HUDEP-2 (cell line): Measurements from ENCODE around the gene ANKRD7.
"Not testable (repeated sequence)": the region's sequence is repeated elsewhere in the genome, so short reads cannot be mapped to it uniquely, and the experiment has no call there.

ENCODE experiments used
- DNase-seq, 76 experiments: peaks; one replicate each; lab custom pipeline; 2025; ENCODE audit not compliant: unreplicated experiment in 76 of 76; lab: John Stamatoyannopoulos, UW

Gene ANKRD7

DNA sequence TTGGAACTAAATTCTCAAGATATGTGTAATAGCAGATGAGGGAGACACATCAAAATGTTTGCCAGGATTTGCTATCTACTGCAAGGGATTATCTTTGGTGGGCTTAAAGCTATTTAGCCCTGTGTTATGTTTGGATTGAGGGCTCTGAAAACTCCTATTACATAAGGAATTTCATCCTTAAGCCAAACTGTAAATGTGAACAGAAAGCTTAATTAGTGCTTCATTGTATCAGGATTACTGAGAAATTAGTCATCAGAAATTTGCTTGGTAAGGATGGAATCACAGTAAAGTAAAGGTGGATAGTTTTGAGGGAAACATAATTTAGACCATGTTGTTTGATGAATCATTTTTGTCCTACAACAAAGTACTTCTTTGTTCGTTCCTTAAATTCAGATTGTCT lies 8.3 kb downstream of the ANKRD7 start:
- no peak for DNase-seq

DNA sequence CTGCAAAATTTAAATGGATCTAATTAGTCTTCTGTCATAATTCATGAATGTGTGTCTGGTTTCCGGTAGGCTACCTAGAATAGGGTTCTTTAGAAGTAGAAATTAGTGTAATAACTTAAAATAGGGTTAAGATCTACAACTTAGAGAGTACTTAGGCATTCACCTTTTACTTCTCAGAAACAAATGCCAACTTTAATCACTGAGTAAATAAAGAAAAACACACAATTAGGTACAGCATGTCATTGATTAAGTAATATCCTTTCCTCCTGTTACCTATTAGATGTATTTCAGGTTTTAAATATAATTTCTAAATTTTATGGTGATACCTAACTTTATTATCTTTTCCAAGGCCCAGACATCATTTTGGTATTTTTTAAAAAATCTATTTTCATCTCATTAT lies 9.3 kb downstream of the ANKRD7 start:
- DNase-seq: no peak

DNA sequence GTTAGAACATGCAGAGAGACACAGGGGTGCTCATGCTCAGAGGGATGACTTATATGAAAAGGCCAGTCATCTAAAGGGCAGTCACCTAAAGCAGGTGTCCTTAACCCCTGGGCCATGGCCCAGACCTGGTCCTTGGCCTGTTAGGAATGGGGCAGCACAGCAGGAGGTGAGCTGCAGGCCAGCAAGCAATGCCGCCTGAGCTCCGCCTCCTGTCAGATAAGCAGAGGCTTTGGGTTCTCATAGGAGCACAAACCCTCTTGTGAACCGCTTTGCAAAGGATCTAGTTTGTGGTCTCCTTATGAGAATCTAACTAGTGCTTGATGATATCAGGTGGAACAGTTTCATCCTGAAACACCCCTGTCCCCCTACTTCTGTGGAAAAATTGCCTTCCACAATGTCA lies 14.5 kb downstream of the ANKRD7 start:
- no peak for DNase-seq

DNA sequence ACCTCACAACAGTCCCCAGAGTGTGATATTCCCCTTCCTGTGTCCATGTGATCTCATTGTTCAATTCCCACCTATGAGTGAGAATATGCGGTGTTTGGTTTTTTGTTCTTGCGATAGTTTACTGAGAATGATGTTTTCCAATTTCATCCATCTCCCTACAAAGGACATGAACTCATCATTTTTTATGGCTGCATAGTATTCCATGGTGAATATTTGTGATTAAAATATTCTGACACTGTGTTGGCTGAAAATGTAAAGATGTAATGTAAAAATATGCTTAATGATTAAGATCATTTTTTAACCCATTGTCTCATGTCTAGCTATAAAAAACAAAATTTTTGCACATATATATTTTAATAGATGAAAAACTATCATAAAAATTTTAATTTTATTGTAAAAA lies 15.8 kb downstream of the ANKRD7 start:
- DNase-seq: not testable (repeated sequence)

DNA sequence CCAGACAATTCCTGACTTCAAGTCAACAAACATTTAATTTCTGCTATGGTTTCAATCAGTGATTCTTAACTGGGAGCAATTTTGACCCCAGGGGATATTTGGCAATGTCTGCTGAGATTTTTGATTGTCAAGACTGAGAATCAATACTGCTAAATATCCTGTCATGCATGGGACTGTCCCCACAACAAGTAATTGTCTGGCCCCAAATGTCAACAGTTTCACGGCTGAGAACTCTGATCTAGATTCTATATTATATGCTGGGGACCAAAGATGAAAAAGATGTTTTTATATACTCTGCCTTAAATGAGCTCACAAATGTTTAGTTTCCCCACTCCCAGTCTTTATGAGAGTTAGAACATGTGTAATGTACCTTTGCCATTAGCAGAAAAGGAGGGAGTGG lies 19.2 kb downstream of the ANKRD7 start:
- DNase-seq: no peak

DNA sequence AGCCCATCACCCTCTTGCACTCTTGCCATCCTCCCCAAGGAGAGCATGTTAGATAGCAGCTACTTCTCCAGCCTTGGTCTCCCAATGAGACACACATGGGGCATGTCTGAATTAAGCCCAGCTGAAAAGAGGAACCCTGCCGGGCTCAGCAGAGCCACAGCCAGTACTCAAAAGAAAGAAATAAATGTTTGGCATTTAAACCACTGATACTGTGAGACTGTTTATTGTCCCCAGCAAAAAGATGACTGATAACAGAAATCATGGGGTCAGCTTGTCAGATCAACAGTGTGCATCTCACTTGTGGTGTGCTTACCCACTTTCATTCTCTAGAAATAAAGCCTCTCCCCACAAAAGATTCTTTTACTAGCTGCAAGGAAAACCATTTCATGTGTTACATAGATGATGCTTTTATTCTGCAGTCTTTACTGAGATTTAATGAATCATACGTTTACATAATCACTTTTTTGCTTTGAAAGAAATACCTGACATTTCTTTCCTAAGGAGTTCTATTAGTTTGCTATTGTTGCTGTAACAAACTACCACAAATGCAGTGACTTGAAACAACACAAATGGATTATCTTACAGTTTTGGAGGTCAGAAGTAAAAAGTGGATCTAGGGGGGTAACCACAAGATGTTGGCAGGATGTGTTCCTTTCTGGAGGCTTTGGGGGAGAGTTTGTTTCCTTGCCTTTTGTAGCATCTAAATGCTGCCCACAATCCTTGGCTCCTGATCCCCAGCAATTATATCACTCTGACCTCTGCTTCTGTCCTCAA lies 20.9 kb downstream of the ANKRD7 start:
- DNase-seq: no peak

DNA sequence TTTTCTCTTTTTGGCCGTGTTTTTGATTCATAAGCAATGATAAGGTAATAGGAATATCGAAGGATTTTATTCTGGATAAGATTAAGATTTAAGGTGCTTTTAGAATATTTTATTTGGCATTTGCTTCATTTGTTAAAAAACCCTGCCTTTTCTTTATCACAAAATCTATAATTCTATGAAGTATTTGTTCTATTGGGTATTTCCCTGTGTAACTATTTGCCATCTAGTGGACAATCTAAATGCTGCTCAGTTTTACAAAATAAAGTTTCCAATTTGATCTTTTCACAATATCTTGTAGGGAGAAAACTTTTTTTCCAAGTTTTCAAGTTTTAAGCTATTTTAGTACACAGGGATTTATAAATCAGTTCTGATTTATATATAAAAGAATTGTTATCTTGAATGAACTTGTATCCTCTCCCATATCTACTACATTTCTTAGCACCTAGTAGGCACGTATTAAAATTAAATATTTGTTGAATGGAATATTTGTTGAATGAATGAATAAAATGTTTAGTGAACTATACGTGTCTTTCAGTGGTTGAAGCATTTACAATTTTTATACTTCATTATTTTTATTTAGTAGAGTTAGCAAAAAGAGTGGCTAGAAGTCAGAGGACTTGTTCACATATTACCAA lies 26.5 kb downstream of the ANKRD7 start:
- no peak for DNase-seq

DNA sequence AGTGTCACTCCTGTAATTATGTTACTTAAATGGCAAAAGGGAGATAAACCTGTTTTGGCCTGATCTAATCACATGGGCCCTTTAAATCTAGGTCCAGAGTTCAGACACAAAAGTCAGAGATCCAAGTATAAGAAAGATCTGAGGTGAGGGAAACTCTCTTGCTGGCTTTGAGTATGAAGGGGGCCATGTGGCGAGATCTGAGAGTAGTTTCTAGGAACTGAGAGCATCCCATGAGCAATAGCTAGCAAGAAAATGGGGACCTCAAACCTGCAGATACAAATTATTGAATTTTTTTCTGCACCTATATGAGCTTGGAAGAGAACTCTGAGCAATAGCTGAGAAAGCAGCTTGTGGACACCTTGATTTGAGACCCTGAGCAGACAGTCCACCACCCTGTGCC lies 27.6 kb downstream of the ANKRD7 start:
- DNase-seq: no peak

DNA sequence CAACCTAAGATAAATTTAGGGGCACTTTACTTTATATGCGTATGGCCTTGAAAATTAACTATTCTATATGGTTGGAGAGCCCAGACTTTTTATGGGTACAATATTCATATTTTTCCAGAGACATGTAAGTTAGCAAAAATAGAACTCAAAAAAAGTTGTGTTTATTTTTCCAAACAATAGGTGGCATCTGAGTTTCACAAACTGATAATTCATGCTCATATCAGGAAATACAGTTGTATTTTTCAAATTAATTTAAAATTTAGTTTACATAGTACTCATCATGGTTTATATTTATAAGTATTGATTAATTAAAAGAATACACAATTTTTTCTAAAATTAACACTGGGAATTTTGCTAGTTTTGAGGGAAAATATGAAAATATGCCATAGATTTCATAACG lies 34.6 kb downstream of the ANKRD7 start:
- DNase-seq: no peak

DNA sequence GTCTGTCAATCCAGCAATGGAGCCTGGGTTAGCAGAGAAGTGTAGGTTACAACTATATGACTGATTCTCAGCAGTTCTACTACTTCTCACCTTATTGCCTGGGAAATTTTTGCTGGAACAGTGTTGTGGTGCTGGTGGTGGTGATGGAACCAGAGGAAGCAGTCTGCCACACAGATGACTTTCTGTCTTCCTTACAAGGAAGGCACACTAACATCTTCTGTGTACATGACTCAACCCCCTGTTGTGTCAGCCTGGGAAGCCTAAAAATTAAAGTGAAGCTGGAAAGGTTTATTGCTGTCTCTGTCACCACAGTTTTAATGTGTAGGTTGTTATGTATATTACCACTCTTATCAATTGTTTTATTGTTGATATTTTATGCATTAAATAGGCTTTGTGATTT lies 40.3 kb downstream of the ANKRD7 start:
- no peak for DNase-seq

DNA sequence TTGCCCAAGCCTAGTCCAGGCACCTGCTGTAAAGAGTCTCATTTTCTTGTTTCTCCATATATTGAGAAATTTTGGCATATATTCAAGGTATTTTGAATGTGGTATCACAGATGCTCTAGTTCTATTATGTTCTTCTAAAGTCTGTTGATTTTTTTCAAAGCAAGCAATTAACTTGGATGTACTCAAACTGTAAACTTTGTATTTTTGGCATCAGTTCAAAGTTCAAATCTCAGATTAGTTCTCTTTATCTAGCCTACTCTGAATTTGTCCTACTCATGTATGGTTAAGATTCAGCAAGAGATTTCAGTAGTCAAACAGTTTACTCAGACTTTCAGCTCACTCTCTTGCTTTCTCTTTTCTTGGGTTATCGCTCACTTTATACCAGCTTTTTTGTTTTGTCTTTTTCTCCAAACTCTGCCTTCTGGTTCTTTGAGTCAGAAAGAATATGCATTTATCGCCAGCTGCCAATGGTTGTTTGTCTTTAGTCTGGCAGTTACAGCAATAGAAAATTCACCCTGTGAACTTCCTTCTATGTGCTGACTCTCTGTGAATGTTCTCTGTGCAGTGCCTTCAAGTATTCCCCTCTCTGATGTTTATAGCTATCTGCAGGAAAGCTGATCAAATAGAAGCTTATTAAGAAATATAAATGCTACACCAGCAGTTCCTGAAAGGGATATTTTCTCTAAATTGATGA lies 56.0 kb downstream of the ANKRD7 start:
- no peak for DNase-seq

DNA sequence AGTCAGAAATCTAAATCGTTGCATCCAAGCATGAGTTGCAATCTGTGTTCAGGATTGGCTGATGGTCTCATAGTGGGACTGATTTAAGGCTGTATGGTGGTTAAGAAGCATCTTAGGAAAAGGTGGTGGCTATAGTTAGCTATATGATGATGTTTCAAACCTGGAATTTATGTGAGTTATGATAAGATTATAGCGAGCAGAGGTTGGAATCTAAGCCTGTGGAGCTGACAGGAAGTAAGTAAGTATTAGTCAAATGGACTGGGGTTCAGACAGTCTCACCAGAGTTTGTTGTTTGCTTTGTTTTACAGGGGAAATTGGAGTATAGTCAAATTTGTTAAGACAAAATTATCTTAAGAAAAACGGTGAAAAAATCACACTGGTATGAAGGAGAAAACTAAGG lies 56.7 kb downstream of the ANKRD7 start:
- DNase-seq: no peak

DNA sequence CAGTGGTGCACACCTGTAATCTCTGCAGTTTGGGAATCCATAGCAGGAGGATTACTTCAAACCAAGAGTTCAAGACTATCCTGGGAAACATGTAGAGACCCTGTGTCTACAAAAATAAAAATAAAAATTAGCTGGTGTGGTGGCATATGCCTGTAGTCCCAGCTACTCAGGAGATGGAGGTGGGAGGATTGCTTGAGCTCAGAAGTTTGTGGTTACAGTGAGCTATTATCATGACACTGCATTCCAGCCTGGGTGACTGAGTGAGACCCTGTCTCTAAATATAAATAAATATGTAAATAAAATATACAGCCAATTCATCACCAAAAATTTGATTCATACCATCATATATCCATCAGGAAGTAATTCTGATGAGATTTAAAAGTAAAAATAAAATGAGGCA lies 60.9 kb downstream of the ANKRD7 start:
- no peak for DNase-seq

DNA sequence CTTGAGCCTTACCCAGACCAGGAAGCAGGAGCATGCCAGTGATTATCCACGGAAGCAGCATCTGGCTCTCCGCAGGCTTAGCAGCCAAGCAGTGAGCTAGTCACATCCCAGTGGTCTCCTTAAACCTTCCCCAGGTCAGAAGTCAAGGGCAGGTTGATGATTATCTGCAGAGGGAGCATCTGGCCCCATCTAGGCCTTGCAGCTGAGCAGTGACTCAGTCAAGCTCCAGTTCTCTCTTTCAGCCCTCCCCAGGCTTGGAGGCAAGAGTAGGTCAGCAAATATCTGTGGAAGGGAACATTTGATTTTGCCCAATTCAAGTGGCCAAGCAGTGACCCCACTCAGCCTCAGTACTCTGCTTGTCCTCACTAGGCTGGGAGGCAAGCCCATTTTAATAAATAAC lies 61.6 kb downstream of the ANKRD7 start:
- DNase-seq: no peak

DNA sequence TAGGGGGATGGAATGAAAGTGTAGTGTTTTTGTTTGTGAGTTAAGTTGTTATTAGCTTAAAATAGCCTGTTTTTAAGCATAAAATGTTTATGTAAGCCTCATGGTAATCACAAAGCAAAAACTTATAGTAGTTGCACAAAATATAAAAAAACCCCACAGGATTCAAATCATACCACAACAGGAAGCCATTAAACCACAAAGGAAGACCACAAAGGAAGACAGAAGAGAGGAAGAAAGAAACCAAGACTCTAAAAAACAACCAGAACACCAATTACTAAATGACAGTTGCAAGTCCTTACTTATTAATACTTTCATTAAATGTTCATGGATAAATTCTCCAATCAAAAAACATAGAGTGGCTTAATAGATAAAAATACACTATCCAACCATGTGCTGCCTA lies 63.6 kb downstream of the ANKRD7 start:
- DNase-seq: no peak

DNA sequence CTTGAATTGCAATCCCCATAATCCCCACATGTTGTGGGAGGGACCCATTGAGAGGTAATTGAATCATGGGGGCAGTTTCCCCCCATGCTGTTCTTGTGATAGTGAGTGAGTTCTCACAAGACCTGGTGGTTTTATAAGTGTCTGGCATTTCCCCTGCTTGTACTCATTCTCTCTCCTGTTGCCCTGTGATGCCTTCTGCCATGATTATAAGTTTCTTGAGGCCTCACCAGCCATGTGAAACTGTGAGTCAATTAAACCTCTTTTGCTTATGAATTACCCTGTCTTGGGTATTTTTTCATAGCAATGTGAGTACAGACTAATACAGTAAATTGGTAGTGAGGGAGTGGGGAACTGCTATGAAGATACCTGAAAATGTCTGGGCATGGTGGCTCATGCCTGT lies 65.0 kb downstream of the ANKRD7 start:
- DNase-seq: no peak
